Type B pancreatic cell (in vitro differentiated cells): ENCODE results near the gene DCAF17. TPM values are rescaled to one million over a fixed set of nuclear protein-coding genes. Genes with fewer than 3 reads are reported as not detected.
"Not testable (repeated sequence)": the region's sequence is repeated elsewhere in the genome, so short reads cannot be mapped to it uniquely, and the experiment has no call there.

Experiments
- DNase-seq: peaks from one replicate; pipeline ENCODE4 v3.0.0; 2021; ENCODE audit warnings: mixed read lengths; ENCODE audit not compliant: unreplicated experiment; ENCODE audit errors: extremely low spot score
- H3K27ac Mint-ChIP-seq: 2 replicates; pipeline ENCODE4 v1.8.0; 2021; ENCODE audit warnings: mild to moderate bottlenecking, mixed read lengths
- H3K27me3 Mint-ChIP-seq: 2 replicates; pipeline ENCODE4 v1.8.0; 2021; ENCODE audit warnings: mixed read lengths
- H3K36me3 Mint-ChIP-seq: 2 replicates; pipeline ENCODE4 v1.8.0; 2021; ENCODE audit warnings: mixed read lengths
- H3K4me1 Mint-ChIP-seq: one replicate; pipeline ENCODE4 v1.8.0; 2021; ENCODE audit warnings: mixed read lengths; ENCODE audit not compliant: unreplicated experiment
- H3K4me3 Mint-ChIP-seq: 2 replicates; pipeline ENCODE4 v1.8.0; 2021; ENCODE audit warnings: mild to moderate bottlenecking, mixed read lengths
- H3K9me3 Mint-ChIP-seq: 2 replicates; pipeline ENCODE4 v1.8.0; 2021; ENCODE audit warnings: mixed read lengths
- total RNA-seq: library from RNA; stranded (reverse); gene quantifications from 2 replicates; pipeline ENCODE4 v1.2.1, GENCODE V29; 2021; ENCODE audit warnings: low replicate concordance
- TF ChIP-seq, protein P1 (sequence below): fragments of 200-600 bp; sonication (generic); conservative IDR thresholded peaks from 2 replicates; pipeline ENCODE4 v1.5.0; 2021; ENCODE audit warnings: antibody characterized with exemption, mild to moderate bottlenecking

The DCAF17 gene
- total RNA-seq, 1 donor from 2014 or later = 26.4 TPM

DNA sequence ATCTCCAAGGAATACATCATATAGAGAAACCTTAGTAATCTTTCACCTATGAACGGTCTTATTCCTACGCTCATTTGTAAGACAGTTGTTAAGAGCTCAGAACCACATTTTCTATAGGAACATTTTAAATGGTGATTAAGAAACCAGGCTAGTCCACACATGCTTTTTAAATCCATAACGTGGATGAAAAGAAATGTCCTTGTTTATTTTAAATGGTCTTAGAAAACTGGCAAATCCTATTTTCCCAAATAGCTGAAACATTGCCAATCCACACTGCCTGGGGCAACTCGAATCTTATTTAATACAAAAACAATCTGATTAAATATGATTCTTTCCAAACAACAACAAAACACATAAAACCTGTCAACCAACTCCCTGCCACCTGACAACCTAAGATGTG is 23.9 kb upstream of the DCAF17 start:
- H3K4me1 Mint-ChIP-seq = peaks cover 10% of the 10 kb centered on the region
- no peak for DNase-seq
- H3K36me3 Mint-ChIP-seq = no peaks in the 10 kb centered on the region
- TF ChIP-seq, protein P1, sequence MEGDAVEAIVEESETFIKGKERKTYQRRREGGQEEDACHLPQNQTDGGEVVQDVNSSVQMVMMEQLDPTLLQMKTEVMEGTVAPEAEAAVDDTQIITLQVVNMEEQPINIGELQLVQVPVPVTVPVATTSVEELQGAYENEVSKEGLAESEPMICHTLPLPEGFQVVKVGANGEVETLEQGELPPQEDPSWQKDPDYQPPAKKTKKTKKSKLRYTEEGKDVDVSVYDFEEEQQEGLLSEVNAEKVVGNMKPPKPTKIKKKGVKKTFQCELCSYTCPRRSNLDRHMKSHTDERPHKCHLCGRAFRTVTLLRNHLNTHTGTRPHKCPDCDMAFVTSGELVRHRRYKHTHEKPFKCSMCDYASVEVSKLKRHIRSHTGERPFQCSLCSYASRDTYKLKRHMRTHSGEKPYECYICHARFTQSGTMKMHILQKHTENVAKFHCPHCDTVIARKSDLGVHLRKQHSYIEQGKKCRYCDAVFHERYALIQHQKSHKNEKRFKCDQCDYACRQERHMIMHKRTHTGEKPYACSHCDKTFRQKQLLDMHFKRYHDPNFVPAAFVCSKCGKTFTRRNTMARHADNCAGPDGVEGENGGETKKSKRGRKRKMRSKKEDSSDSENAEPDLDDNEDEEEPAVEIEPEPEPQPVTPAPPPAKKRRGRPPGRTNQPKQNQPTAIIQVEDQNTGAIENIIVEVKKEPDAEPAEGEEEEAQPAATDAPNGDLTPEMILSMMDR = no peak
- H3K27ac Mint-ChIP-seq = no peak overlapping the region
- no peaks in the 10 kb centered on the region for H3K9me3 Mint-ChIP-seq
- H3K27me3 Mint-ChIP-seq = no peaks in the 10 kb centered on the region
- H3K4me3 Mint-ChIP-seq = no peak overlapping the region

DNA sequence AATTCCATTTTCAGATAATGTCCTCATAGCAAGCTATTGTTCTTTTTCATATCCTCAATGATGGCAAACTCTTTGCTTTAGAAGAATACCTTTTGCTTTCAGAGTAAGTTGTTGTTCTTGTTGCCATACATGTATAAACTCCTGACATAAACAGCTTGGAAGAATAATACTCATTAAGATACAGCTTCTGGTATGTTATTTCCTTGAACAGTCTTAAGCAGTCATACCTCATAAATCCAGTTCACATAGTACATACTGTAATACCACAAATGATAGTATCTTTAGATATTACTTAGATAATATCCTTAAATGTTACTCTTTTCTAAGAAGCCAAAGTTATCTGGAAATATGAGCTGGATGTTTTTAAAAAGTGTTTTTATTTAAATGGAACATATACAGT is 23.4 kb upstream of the DCAF17 start:
- no peaks in the 10 kb centered on the region for H3K9me3 Mint-ChIP-seq
- DNase-seq = no peak
- TF ChIP-seq, protein P1 = no peak
- peaks cover 10% of the 10 kb centered on the region for H3K4me1 Mint-ChIP-seq
- H3K27ac Mint-ChIP-seq = no peak overlapping the region
- H3K36me3 Mint-ChIP-seq = no peaks in the 10 kb centered on the region
- no peak overlapping the region for H3K4me3 Mint-ChIP-seq
- H3K27me3 Mint-ChIP-seq = no peaks in the 10 kb centered on the region

DNA sequence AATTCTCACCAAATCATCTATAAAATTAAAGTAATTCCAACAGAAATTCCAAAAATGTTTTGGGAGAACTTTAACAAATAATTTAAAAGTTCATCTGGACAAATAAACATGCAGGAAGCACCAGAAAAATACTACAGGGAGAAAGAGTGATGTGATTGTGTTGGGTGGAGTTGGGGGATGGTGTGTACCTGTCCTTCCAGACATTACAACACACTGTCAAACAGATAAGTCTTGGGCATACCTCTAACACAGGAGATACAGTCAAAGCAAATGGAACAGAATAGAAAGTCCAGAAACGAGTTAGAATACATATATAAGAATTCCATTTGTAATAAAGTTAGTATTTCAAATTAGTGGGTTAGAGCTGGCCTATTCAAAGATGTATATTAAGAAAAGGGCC is 22.8 kb upstream of the DCAF17 start:
- DNase-seq = no peak
- H3K27ac Mint-ChIP-seq = no peak overlapping the region
- no peaks in the 10 kb centered on the region for H3K36me3 Mint-ChIP-seq
- no peaks in the 10 kb centered on the region for H3K9me3 Mint-ChIP-seq
- H3K4me1 Mint-ChIP-seq = peaks cover 16% of the 10 kb centered on the region
- TF ChIP-seq, protein P1 = no peak
- no peak overlapping the region for H3K4me3 Mint-ChIP-seq
- H3K27me3 Mint-ChIP-seq = no peaks in the 10 kb centered on the region

DNA sequence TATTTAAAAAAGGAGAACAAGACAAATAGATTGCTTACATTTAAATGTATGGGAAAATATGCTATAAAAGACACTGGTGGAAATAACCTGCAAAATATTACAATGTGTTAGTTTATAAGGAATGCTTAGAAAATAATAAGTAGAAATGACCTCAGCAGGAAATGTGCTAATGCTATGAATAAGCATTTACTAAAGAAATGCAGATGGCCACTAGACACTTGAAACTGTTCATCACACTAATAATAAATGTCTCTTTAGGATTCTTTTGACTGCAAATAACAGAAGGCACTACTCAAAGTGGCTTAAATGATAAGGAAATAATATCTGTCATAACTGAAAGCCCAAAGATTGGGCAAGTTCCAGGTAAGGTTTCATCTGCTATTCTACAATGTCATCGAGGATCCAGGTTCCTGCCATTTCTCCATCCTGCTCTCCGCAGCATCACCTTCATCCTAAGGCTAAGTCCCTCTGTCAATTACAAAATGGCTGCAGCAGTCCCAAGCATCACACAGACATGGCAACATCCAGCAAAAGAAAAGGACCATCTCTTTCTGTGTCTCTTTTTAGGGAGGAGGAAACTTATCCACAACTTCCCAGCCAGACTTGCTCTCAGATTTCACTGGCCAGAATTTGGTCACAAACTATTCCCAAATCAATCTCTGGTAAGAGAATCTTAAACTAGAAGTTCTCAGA is 22.1 kb upstream of the DCAF17 start:
- Mint-ChIP-seq H3K4me3 (no peak overlapping the region), H3K27ac (no peak overlapping the region), H3K27me3 (no peaks in the 10 kb centered on the region), H3K9me3 (no peaks in the 10 kb centered on the region), H3K4me1 (peaks cover 16% of the 10 kb centered on the region), H3K36me3 (no peaks in the 10 kb centered on the region)
- no peak for DNase-seq
- TF ChIP-seq, protein P1 = no peak

DNA sequence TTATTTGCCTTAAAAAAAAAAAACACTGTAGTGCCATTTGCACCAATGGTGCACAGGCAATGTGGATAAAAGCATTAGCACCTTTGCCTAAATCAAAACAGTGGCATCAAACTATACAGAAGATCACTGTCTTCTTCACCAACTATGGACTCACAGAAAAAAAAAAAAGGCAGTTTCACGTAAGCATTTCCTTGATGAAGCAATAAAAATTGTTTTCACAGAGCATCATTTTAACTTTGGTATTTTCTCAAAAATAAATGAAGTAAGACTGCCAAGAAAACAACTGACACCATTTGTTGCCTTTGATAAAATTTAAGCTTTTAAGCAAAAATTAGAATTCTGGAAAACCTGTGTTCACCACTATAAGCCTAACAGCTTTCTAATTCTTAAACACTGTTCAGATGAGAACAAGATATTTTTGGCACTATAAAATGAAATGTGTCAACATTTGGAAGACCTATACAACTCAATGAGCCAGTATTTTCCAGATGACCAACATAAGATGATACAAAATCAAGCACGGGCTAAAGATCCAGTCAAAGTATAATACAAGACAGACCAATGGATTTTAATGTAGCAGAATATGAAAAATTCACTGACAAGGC is 21.4 kb upstream of the DCAF17 start:
- Mint-ChIP-seq H3K4me3 (no peak overlapping the region), H3K4me1 (peaks cover 16% of the 10 kb centered on the region), H3K27me3 (no peaks in the 10 kb centered on the region), H3K9me3 (no peaks in the 10 kb centered on the region), H3K27ac (no peak overlapping the region), H3K36me3 (no peaks in the 10 kb centered on the region)
- no peak for DNase-seq
- TF ChIP-seq, protein P1 = no peak

DNA sequence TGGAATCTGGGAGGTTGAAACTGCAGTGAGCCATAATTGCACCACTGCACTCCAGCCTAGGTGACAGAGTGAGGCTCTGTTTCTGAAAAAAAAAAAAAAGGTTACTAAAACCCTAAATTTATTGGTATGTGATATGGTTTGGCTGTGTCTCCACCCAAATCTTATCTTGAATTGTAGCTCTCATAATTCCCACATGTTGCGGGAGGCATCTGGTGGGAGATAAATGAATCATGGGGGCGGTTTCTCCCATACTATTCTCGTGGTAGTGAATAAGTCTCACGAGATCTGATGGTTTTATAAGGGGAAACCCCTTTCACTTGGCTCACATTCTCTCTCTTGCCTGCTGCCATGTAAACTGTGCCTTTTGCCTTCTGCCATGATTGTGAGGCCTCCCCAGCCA is 19.4 kb upstream of the DCAF17 start:
- Mint-ChIP-seq H3K4me1 (peaks cover 12% of the 10 kb centered on the region), H3K27ac (peak overlapping the region; percentile 5)
- not testable (repeated sequence) for DNase-seq, H3K4me3 Mint-ChIP-seq, H3K9me3 Mint-ChIP-seq, H3K27me3 Mint-ChIP-seq, H3K36me3 Mint-ChIP-seq
